Kidney glomerular epithelial cell (primary cell): ENCODE data around the gene ESRRA.

ENCODE experiments used
- DNase-seq: peaks from one replicate; lab custom pipeline; 2025; lab: John Stamatoyannopoulos, UW

The ESRRA gene

GRCh38 chr11:64305075-64305690, at the start of gene ESRRA:
Gene ESRRA, plus strand, starts transcription at chr11:64305524. Its CDS starts 1,656 bp downstream, at chr11:64307180.
- DNase-seq: peak; percentile 95

GRCh38 chr11:64256300-64256699, 49.0 kb upstream of the ESRRA start:
- DNase-seq: no peak

GRCh38 chr11:64258356-64258755, 47.0 kb upstream of the ESRRA start:
- no peak for DNase-seq

GRCh38 chr11:64258946-64259532, 46.3 kb upstream of the ESRRA start:
- DNase-seq: no peak

GRCh38 chr11:64259533-64260067, 45.7 kb upstream of the ESRRA start:
- no peak for DNase-seq

GRCh38 chr11:64260147-64260708, 45.1 kb upstream of the ESRRA start:
- DNase-seq: no peak

GRCh38 chr11:64261556-64262080, 43.7 kb upstream of the ESRRA start:
- no peak for DNase-seq

- no peak for DNase-seq
Observed at GRCh38 chr11:64262271-64263002, 42.9 kb upstream of the ESRRA start.

- no peak for DNase-seq
Observed at GRCh38 chr11:64263021-64263946, 42.0 kb upstream of the ESRRA start.

GRCh38 chr11:64263947-64264317, 41.4 kb upstream of the ESRRA start:
- no peak for DNase-seq

- DNase-seq: no peak
Observed at GRCh38 chr11:64264371-64264852, 40.9 kb upstream of the ESRRA start.

- DNase-seq: no peak
Observed at GRCh38 chr11:64265176-64266160, 39.9 kb upstream of the ESRRA start.

- DNase-seq: no peak
Observed at GRCh38 chr11:64266339-64266738, 39.0 kb upstream of the ESRRA start.

- no peak for DNase-seq
Observed at GRCh38 chr11:64267207-64267945, 37.9 kb upstream of the ESRRA start.

- no peak for DNase-seq
Observed at GRCh38 chr11:64268025-64268892, 37.1 kb upstream of the ESRRA start.

GRCh38 chr11:64268893-64269539, 36.3 kb upstream of the ESRRA start:
- DNase-seq: no peak

GRCh38 chr11:64269540-64270220, 35.6 kb upstream of the ESRRA start:
- DNase-seq: peak; percentile 96
